HG03108 (cell line): ENCODE results near the gene FBL.

ENCODE experiments used
- ATAC-seq: cut with Tn5 transposase; IDR thresholded peaks from one replicate; pipeline ENCODE4 v1.9.1; 2021; ENCODE audit warnings: moderate library complexity; ENCODE audit not compliant: unreplicated experiment

Gene FBL

DNA sequence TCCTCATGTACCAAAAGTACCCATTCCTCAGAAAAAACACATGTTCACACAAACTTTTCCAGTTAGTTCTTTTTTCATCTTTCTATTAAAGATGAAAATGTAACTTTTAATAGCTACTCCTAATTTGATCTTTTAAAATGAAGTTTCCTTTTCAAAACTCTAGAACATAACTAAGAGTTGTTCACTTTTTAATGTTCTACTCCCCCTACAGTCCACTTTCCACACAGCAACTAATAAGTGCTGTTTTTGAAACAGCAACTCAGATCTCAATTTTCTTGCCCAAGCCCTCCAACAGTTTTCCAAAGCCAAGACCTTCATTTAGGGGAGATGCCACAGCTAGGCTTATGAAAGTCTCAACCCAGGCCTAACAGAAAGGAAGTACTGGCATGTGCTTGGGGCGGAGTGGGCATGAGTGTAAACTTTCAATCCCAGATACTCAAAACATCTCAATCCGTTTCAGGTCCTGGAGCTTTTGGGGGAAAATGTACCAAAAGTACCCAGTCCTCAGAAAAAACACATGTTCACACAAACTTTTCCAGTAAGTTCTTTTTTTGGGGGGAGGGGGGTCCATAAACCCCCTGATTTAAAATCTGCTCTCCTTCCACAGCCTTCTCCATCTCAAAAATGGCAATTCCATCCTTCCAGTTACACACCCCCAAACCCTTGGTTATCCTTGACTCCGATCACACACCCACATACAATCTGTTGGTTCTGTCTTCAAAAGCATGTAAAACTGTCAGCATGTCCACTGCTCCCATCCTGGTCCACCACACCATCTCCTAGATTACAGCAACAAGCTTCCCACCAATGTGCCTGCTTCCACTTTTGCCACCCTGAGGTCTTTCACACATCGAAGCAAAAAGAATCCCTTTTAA is 2.0 kb downstream of the FBL start:
- ATAC-seq = no peak

DNA sequence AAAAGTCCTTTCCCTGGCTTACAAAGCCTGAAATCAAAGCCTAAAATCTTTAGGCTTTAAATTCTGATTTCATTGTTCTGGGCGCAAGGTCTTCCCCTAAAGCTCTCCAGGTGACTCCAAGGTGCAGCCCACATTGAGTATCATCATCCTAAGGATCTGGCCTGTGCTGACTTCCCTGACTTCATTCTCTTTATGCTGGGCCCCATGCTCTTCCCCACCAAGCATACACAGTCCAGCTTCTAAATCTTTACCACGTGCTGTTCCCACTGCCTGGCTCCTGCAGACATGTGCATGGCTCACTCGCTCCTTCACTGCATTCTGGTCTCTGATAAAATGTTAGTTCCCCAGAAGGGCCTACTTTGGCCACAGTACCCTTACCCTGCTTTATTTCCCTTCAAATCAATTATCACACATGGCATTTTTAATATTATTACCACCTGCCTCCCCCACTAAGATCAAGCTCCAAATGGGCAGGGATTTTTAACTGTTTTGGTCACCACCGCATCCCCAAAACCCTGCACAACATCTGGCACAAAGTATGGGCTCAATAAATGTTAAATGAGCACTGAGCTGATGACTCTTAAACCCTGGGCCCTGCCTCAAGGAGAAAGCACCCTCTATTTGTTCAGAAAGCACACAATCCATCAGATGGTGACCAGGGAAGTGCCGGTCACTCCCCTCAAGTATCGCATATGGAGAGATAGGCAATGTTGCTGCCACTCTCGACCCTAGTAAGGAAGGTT is 3.3 kb downstream of the FBL start:
- ATAC-seq = no peak

DNA sequence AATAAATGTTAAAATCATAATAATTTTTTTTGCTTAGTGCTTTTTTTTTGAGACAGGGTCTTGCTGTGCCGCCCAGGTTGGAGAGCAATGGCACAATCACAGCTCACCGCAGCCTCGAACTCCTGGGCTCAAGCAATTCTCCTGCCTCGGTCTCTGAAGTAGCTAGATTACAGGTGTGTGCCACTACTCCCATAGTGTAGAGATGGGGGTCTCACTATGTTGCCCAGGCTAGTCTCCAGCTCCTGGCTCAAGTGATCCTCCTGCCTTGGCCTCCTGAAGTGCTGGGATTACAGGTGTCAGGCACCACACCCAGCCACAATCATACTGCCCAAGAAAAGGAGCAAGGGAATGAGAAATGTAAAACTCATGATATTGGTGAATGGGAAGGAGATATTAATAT is 5.1 kb downstream of the FBL start:
- no peak for ATAC-seq

DNA sequence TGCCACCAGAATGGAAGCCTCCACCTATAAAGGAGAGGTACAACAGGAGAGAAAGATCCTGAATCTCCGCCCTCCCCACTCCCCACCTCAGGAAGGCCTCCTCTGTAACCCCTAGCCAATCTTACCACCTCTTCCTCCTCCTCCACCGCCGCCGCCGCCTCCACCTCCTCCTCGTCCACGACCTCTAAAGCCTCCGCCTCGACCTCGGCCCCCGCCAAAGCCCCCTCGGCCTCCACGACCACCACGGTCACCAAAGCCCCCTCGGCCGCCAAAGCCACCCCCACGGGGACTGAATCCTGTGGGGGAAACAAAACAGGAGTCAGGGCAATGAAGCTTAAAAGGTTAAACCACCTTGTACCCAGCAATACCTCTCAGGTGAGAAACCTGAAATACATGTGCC is 5.7 kb downstream of the FBL start:
- ATAC-seq = no peak

DNA sequence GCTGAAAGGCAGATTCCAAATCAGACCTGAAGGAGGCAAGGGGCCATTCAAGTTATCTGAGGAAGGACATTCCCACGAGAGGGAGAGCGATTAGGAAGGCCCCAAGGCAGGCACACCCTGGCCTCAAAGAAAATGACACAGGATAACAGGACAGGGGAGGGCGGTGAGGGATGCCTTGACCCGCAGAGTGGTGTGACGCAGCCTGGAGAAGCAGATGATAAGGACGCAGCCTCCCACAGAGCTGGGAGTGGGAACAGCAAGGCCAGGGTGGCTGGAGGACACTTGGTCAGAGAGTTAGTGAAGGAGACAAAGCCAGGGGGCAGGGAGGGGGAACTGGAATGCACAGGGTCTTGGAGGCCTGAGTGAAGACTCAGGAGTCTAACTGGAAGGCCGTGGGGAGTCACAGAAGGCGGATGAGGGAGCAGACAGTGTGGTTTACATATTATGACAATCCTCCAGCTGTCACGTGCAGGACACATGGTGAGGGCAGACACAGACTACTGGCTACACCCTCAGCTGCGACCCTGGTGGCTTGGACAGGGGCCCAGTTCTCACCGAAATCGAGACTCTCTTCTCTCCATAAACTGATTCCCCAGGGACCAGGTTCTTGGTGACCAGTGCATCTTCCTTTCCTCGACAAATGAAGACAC is 6.4 kb downstream of the FBL start:
- ATAC-seq = no peak

DNA sequence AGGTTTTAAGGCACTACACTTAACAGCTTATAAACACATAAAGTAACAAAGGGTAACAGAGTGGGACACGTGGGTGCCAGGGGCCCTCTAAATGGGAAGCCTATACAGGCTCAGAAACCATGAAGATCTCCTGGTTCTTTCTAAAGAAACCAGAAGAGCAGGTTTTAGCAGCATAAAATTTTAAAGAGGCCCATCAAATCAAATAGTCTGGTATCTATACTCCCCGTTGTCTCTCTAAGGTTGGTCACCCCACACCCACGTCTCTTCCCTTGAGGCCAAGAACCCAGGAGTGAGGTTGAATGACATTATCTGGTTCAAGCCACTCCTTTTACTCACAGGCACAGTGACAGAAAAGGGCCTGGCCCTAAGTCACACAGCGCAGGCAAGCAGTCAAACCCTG is 7.6 kb downstream of the FBL start:
- no peak for ATAC-seq

DNA sequence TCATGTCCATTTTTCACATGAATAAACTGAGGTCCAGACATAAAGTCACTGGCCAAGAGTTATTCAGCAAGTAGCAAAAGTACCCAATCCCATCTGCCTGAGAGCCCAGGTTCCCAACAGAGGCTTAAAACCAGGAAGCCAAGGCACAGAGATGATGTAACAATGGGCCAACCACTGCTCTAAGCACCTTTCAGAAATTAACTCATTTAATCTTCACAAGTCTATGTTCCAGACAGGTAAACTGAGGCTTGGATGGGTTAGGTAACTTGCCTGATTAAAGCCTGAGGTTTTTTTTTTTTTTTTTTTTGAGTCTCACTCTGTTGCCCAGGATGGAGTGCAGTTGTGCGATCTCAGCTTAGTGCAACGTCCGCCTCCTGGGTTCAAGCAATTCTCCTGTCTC is 8.2 kb downstream of the FBL start:
- no peak for ATAC-seq

DNA sequence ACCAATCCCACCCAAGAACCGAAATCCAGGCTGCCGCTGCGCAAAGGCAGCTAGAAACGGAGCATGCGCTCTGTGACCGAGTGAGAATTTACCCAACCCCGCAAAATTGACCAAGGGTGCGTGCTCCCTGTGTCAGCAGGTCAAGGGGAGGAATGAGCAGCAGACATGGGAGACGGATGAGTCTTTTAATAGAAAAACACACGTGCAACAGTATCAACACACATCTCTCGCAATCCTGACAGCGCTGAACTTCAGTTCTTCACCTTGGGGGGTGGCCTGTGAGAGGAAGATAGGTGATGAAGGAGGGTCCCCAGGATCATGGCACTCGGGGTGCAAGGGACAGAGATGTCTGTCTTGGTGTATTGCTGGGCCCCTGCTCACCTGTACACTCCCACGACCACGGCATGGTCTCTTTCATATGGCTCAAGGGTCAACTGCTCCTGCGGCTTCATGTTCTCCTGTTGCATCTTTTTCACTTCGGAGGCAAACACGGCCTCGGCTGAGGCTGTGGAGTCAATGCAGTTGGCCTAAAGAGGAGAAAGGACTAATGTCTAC is 11.8 kb downstream of the FBL start:
- no peak for ATAC-seq

DNA sequence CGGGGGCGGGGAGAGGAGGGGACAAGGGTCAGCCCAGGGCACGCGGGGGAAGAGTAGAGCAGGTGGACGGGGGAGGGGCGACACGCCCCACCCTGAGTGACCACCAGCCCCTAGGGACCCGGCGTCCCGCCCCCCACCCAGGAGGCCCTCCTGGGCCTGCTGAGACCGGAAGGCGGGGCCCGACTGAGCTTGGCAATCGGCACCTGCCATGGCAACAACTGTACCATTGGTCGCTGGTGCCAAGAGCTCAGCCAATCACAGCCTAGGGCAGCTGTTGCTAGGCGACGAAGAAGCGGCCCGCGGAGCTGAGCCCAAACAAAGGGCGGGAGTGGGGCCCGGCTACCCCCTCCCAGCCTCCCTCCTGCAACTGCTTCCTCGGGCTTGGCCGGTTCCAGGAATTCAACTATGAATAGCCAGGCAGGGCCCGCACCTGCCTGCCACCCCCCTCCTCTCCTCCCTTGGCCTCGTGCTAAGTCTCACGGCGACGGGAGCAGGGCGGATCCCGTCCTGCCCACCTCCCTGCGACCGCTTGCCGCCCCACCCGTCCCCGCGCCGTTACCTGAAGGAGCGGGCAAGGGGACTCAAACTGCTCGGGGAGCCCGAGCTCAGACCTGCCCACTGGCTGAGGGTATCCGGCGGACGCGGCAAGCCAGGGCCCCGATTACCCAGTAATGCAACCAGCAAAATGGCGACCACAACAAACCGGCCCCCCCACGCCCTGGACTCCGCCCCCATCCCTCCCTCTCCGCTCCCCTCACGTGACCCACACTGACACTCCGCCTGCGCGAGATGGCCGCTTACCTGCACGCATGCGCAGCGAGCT is 12.5 kb downstream of the FBL start, which contains the start of gene DYRK1B:
Gene DYRK1B (minus strand): TSS at position 699 of the 823 bp plus-strand sequence. CDS start 2,295 bp downstream, outside the sequence.
- ATAC-seq = peak; percentile 84

DNA sequence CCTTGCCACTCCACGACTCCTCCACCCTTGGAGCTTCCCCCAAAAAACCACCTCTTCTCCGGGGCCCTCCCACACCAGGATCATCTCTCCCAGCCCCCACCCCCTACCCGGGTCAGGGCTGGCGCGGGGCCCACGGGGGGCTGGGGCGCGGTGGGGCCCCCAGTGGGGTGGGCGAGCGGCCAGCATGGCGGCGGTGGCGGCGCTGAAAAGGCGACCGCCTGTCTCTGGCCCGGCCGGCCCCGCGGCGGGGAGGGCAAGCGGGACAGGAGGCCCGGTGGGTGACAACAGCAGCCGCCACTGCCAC is 13.1 kb downstream of the FBL start:
- ATAC-seq = no peak

DNA sequence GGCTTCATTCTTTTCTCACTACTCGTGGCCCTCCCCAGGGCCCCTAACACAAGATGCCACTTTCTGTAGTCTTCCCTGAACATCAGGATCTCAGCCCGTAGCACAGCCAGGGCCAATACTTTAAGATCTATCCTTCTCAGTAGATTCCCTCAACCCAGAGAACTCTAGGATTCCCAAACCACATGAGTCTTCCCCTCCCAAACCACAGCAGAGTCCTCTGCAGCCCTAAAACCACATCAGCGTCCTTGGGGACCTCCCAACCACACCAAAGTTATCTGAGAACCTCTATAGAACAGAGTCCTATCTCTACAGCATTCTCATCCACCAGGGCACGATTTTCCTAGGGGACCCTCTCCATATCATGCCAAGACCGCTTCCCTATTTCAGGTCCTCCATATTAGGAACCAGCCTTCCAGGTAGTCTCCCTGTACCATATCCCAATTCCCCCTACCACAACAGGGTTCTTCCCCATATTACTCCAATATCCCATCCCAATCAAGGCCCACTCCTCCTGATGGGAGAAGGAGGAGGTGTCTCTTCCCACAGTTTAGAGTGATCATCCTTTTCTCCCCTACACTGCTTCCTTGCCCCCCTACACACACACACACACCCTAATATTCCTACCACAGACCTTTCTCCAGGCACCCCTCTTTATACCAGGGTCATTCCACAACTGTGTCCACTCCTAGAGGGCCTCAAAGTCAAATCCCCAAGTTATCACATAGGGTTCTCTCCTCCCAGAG is 13.7 kb downstream of the FBL start:
- no peak for ATAC-seq

DNA sequence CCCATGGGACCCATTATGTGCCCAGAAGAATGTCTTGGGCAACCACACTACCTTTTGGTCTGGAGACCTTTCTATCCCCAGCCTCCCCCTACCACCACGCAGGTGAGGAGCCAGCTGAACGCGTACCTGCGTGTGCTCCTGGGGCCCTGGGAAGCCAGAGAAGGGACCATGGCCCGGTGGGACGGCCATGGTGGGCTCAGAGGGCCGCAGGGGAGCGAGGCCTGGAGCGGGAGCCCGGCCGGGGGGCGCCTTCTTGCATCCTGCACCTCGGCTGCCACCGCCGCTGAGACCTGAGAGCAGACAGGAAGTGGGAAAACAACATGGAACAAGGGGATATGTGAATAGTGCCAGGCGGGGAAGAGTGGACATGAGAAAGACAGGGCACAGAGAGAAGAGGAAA is 14.5 kb downstream of the FBL start:
- ATAC-seq = no peak

DNA sequence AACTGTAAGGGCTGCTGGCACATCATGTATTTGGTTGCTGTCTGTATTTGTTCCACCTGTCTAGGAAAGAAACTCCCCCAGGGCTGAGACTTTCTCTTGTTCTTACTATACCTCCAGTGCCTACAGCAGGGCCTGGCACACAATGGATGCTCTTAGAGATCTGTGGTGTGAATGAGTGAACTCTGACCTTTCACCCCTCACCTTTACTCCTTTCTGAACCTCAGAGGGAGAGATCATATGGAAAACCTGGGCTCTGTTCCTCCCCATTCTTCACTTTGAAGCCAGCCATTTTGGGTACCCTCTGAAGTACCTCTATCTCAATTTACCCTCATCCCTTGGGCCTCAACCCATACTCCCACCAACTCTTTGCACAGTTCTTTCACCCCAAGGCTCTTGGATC is 15.3 kb downstream of the FBL start:
- no peak for ATAC-seq

DNA sequence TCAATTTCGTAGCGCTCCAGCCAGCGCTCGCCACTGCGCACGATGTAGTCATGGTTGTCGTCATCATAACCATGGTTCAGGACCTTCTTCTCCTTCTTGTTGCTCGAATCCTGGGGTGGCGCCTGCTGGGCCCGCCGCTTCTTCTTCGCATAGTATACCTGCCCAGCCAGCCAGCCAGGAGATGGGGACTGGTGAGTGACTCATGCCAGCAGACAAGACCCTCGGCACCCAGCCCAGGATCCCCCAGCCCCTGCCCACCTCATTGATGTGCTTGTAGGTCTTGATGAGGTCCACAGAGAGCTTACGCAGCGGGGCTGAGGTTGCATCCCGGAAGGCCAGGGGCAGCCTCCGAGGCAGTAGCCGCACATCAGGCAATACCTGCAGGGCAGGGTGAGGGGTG is 15.8 kb downstream of the FBL start:
- ATAC-seq = no peak

DNA sequence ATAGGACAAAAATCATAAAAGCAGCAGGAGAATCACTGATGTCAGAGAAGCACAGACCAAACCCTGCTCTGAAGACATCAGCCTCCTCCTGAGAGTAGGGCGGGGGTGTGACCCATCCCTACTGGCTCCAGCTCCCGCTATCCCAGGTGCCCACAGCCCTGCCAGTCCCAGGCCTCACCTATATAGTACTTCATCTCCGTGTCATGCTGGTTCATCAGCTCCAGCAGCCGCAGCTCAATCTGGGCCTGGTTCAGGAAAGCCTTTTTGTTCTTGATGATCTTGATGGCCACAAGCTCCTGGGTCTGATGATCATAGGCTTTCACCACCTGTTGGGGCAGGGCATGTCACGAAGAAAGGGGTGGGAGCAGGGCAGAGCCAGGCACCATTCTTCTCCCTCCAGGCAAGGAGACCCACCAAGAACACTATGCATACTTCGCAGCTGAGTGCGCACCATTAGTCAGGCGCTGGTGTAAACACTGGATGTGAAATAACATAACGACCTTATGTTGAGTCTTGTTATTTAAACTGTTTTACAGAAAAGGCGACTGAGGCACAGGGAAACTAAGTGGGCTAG is 16.4 kb downstream of the FBL start:
- ATAC-seq = no peak

DNA sequence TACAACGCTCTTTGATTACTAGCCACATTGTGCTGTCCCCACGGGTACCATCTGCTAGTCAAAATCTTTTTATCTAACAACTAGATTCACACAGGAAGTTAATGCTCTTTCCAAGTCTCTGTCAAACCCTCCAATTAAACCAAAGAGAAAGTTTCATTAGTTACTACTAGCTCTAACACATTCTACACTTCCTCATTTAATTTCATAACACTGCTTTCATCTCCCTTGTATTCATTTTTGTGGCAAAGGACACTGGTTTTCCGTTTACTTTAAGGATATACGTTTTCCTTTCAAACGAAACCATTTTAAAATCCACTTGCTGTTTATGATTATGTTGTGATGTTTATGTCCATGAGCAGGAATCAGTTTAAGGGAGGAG is 17.5 kb downstream of the FBL start:
- no peak for ATAC-seq

DNA sequence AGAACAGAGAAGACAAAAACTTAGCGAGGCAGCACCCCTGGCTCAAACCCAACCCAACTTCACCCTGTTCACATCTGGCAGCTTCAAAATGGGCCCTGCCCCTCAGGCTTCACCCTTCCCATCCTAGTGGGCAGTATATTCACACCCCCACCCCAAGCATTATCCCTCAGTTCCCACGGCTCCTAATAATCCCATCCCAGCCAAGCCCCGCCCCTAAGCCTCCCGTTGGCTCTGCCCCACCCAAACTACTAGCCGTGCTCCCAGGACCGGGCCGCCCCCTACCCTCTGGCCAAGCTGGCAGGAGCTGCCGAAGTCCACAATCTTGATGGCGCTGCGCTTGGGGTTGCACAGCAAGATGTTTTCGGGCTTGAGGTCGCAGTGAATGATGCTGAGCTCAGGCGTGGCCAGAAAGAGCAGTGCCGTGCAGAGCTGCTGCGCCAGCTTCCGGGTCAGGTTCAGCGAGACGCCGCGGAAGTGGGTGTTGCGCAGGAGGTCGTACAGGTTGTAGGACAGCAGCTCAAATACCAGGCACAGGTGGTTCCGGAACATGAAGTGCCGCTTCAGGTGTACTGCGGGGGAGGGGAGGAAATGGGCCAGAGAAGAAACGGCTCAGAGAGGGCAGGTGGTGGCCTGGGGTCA is 18.0 kb downstream of the FBL start:
- no peak for ATAC-seq

DNA sequence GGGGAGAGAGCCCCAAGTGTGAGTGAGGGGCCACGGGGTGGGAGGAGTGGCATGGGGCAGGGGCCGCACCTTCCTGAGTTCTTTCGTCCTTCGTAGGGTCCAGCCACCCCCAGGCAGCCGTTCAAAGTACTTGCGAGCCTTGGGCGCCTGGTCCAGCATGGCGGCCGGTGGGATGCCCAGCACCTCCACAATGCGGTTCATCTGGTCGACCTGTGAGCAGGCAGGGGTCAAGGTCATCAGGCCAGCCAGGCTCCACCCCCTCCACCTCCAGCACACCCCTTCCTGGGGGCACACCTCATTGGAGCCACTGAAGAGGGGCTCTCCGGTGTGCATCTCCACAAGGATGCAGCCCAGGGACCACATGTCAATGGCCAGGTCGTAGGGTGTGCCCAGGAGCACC is 19.0 kb downstream of the FBL start:
- no peak for ATAC-seq

DNA sequence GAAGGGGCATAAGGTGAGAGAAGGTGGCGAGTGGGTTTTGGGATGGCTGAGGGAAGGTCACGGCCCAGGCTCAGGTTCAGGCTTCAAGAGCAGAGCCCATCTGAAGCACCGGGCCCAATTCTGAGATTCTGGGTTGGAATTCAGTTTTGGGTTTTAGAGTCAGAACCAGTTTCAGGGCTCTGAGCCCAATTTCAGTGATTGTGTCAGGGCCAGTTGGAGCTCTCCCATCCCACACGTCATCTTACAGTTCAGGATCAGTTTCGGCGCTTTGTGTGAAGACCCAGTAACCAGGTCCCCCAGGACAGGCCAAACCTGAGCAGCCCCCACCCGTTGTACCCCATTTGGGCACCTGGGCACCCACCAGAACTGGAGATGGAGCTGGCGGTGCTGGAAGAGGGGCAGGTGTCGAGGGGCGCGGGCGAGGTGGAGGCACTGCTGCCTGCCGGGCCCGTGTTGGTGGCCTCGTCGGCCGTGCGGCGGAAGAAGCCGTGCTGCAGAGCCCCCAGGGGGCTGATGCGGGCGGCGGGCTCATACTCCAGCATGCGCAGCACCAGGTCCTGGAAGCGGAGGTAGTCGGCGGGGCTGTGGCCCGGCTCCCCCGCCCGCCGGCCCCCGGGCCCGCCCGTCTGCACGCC is 19.8 kb downstream of the FBL start:
- ATAC-seq = no peak
